Measurements from ENCODE around the gene TPGS1. TPM values are rescaled to one million over a fixed set of nuclear protein-coding genes. Genes with fewer than 3 reads are reported as not detected.

Gene TPGS1
- total and polyA plus RNA-seq, 8 donors, result 3.5 to 18.2 (median 8.2) TPM

GRCh38 chr19:464208-464545 is 43.1 kb upstream of the TPGS1 start:
- Histone ChIP-seq H3K27me3 (peaks cover 0 to 40% of the 10 kb centered on the region in 2 donors), H3K4me1 (peaks cover 0 to 22% of the 10 kb centered on the region in 2 donors), H3K9me3 (no peaks in the 10 kb centered on the region), H3K4me3 (no peak overlapping the region), H3K36me3 (no peaks in the 10 kb centered on the region), H3K27ac (no peak overlapping the region)
- no peak for ATAC-seq
- intact Hi-C loops (cut with DNase I), result no loop called here
- no peak for DNase-seq
- TF ChIP-seq, protein P1, sequence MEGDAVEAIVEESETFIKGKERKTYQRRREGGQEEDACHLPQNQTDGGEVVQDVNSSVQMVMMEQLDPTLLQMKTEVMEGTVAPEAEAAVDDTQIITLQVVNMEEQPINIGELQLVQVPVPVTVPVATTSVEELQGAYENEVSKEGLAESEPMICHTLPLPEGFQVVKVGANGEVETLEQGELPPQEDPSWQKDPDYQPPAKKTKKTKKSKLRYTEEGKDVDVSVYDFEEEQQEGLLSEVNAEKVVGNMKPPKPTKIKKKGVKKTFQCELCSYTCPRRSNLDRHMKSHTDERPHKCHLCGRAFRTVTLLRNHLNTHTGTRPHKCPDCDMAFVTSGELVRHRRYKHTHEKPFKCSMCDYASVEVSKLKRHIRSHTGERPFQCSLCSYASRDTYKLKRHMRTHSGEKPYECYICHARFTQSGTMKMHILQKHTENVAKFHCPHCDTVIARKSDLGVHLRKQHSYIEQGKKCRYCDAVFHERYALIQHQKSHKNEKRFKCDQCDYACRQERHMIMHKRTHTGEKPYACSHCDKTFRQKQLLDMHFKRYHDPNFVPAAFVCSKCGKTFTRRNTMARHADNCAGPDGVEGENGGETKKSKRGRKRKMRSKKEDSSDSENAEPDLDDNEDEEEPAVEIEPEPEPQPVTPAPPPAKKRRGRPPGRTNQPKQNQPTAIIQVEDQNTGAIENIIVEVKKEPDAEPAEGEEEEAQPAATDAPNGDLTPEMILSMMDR (IDR thresholded peaks at IDR 0.05), result no peak

DNA sequence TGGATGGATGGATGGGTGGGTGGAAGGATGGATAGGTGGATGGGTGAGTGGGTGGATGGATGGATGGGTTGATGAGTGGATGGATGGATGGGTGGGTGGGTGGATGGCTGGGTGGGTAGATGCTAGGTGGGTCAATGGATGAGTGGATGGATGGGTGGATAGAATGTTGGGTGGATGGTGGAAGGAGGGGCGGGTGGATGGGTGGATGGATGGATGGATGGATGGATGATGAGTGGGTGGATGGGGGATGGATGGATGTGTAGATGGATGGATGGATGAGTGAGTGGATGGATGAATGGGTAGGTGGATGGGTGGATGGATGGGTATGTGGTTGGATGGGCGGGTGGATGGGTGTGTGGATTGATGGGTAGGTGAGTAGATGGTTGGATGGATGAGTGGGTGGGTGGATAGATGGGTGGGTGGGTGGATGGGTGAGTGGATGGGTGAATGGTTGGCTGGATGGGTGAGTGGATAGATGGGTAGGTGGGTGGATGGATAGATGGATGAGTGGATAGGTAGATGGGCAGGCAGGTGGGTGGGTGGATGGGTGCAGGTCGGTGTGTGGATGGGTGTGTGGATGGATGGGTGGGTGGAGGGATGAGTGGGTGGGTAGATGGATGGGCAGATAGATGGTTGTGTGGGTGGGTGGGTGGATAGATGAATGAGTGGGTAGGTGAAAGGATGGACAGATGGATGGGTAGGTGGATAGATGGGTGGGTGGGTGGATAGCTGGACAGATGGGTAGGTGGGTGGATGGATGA is 42.1 kb upstream of the TPGS1 start:
- Histone ChIP-seq H3K36me3 (no peaks in the 10 kb centered on the region), H3K27ac (no peak overlapping the region), H3K27me3 (peaks cover 0 to 31% of the 10 kb centered on the region in 2 donors), H3K4me3 (no peak overlapping the region), H3K4me1 (peaks cover 0 to 14% of the 10 kb centered on the region in 2 donors), H3K9me3 (no peaks in the 10 kb centered on the region)
- intact Hi-C loops (cut with DNase I), result no loop called here
- TF ChIP-seq, protein P1 (IDR thresholded peaks at IDR 0.05), result no peak
- DNase-seq (no peak), ATAC-seq (no peak)

- peaks cover 0 to 11% of the 10 kb centered on the region in 2 donors for H3K27me3 ChIP-seq
- TF ChIP-seq, protein P1 (IDR thresholded peaks at IDR 0.05), result no peak
- no peaks in the 10 kb centered on the region for H3K9me3 ChIP-seq
- intact Hi-C loops (cut with DNase I), result no loop called here
- DNase-seq, result peak in 1 of 4 donors; percentile 68
- ATAC-seq, result no peak
- no peaks in the 10 kb centered on the region for H3K4me1 ChIP-seq
- no peaks in the 10 kb centered on the region for H3K36me3 ChIP-seq
- no peak overlapping the region for H3K27ac ChIP-seq
- H3K4me3 ChIP-seq, result no peak overlapping the region
Measured at GRCh38 chr19:467554-467953, 39.7 kb upstream of the TPGS1 start.

DNA sequence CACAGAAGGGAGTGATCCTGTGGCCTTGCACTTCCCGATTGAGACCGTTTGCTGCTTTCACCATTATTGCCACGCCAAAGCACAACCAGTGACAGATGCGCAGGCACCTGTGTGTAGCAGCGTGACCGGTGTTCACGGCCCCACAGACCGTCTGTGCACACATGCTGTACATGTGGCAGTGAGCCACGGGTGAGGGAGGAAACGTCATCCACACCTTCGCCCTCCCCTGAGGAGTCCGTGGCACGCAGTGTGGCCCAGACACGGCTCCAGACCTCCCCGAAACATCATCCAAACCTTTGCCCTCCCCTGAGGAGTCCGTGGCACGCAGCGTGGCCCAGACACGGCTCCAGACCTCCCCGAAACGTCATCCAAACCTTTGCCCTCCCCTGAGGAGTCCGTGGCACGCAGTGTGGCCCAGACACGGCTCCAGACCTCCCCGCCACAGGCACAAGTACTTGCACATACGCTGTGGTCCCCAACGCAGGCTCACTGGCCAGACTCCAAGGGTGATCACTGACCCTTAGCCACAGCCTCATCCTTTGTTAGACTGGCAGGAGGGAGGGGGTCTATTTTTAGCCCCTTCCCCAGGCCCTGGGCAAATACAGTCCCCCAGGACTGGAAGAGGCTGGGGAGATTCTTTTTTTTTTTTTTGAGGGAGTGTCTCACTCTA is 38.6 kb upstream of the TPGS1 start:
- H3K4me1 ChIP-seq, result no peaks in the 10 kb centered on the region
- ATAC-seq, result no peak

DNA sequence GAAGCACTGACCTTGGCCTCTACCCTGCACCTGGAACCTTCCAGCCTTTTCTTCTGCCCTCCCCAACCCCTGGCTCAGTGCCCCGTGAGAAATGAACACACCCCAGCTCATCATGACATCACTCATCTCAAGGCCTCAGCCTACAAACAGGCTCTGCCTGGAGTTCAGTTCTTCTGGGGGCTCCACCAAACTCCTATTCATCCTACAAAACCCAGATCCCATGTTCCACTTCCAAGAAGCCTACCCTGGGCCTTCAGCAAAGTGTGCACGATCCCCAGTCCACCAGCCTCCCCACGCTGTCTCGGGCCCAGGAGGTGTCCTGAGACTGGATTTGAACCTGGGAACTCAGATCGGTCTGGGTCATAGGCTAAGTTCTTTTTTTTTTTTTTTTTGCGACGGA is 37.5 kb upstream of the TPGS1 start:
- Histone ChIP-seq H3K27ac (no peak overlapping the region), H3K4me1 (no peaks in the 10 kb centered on the region), H3K36me3 (no peaks in the 10 kb centered on the region), H3K9me3 (no peaks in the 10 kb centered on the region), H3K27me3 (peaks cover 0 to 8% of the 10 kb centered on the region in 2 donors), H3K4me3 (no peak overlapping the region)
- DNase-seq (peak in 1 of 4 donors; percentile 3), ATAC-seq (no peak)
- intact Hi-C loops (cut with DNase I), result no loop called here
- TF ChIP-seq, protein P1 (IDR thresholded peaks at IDR 0.05), result no peak

More for the DNA sequence above, 38.6 kb upstream of the TPGS1 start:
- Histone ChIP-seq H3K27ac (no peak overlapping the region), H3K36me3 (no peaks in the 10 kb centered on the region), H3K27me3 (no peaks in the 10 kb centered on the region), H3K4me3 (no peak overlapping the region), H3K9me3 (no peaks in the 10 kb centered on the region)
- DNase-seq, result peak in 1 of 4 donors; percentile 51
- TF ChIP-seq, protein P1 (IDR thresholded peaks at IDR 0.05), result no peak
- intact Hi-C loops (cut with DNase I), result no loop called here

Measured in left lung (tissue), 10 donors.